ENCODE results near the gene SRPK2.

Gene SRPK2

DNA sequence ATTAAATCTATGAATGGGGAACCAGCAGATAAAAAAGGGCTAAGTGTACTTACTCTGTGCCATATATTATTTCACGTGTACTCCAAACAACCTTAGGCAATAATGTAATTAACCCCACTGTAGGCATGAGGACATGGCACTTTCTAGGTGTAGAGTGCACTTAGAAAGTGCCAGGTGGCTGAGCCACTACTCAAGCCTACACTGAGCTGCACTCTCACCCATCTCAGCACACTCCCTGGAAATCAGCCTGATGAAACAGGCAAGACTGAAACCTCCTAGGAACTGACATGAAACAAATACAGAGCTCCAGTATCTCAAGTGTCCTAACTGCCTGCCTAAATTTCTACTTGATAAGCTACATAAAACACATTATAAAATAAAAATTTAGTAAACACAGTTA, 227.4 kb downstream of the SRPK2 start:
- peaks cover 53% of the 10 kb centered on the region for H3K36me3 ChIP-seq
- peaks cover 8% of the 10 kb centered on the region for H3K9me3 ChIP-seq
- no peak overlapping the region for H3K9ac ChIP-seq
- no peak for TF ChIP-seq Cebpa-rat (IDR thresholded peaks at IDR 0.05)
- no peak overlapping the region for H3K4me3 ChIP-seq
- H4K20me1 ChIP-seq, result no peaks in the 10 kb centered on the region
- H3K4me1 ChIP-seq, result no peaks in the 10 kb centered on the region
- no peaks in the 10 kb centered on the region for H3K27me3 ChIP-seq
- no peak overlapping the region for H3K27ac ChIP-seq
- H3K4me2 ChIP-seq, result no peak overlapping the region

DNA sequence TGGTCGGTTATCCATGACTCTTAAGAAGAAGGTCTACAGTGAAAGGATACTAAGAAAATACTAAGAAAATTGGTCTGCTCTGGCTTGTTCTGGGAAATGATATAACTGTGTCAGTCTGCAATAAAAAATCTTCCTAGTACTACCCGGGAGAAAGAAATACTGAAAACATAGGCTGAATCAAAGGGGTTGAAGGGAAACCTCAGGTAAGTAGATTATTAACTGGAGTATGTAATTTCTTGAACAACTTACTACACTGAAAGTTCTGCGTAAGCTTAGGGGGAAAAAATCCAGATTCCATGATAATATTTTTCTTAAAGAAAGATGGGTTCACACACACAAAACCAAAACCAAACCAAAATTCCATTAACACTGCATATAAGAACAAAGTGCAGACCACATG, 231.4 kb downstream of the SRPK2 start:
- H3K4me1 ChIP-seq, result no peaks in the 10 kb centered on the region
- H3K4me3 ChIP-seq, result no peak overlapping the region
- no peak overlapping the region for H3K27ac ChIP-seq
- TF ChIP-seq Cebpa-rat (IDR thresholded peaks at IDR 0.05), result no peak
- no peak overlapping the region for H3K9ac ChIP-seq
- no peaks in the 10 kb centered on the region for H3K27me3 ChIP-seq
- no peaks in the 10 kb centered on the region for H3K9me3 ChIP-seq
- H3K4me2 ChIP-seq, result no peak overlapping the region
- H4K20me1 ChIP-seq, result no peaks in the 10 kb centered on the region
- H3K36me3 ChIP-seq, result peaks cover 44% of the 10 kb centered on the region

DNA sequence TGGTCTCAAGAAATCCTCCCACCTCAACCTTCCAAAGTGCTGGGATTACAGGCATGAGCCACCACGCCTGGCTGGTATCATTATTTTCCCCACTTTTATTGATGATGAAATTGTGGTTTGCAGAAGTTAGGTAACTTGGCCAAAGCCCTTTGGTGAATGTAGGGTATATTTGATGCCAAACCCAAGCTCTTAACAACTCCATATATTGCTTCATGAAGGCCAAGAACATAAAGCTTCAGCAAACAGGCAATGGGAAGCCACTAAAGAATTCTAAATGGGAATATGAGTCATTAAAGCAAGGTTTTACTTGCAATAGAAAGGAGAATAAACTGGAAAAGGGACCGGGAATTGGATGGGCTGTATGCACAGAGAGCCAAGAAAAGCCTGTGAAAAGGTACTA, 232.0 kb downstream of the SRPK2 start:
- no peak for TF ChIP-seq Cebpa-rat (IDR thresholded peaks at IDR 0.05)
- no peak overlapping the region for H3K27ac ChIP-seq
- no peak overlapping the region for H3K9ac ChIP-seq
- no peaks in the 10 kb centered on the region for H3K4me1 ChIP-seq
- peaks cover 44% of the 10 kb centered on the region for H3K36me3 ChIP-seq
- no peaks in the 10 kb centered on the region for H3K27me3 ChIP-seq
- no peaks in the 10 kb centered on the region for H3K9me3 ChIP-seq
- no peak overlapping the region for H3K4me3 ChIP-seq
- no peak overlapping the region for H3K4me2 ChIP-seq
- H4K20me1 ChIP-seq, result no peaks in the 10 kb centered on the region

DNA sequence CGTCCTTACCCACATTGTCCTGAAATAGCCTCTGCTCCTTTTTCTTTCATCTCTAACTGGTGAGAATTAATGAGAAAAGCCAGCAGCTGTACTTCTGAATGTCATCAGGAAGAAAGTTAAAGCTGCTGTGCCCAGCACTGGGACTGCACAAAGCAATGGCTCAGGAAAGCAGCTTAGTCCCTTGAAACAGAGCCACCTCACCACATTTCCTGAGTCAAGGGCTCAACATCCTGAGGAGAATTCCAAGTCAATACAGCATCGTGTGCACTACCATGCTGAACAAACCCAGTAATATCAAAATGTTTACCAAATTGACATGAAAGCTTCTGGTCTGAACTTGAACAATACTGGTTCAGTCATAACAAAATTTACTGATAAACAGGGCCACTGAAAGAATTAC, 234.6 kb downstream of the SRPK2 start:
- Histone ChIP-seq H4K20me1 (no peaks in the 10 kb centered on the region), H3K4me2 (no peak overlapping the region)

DNA sequence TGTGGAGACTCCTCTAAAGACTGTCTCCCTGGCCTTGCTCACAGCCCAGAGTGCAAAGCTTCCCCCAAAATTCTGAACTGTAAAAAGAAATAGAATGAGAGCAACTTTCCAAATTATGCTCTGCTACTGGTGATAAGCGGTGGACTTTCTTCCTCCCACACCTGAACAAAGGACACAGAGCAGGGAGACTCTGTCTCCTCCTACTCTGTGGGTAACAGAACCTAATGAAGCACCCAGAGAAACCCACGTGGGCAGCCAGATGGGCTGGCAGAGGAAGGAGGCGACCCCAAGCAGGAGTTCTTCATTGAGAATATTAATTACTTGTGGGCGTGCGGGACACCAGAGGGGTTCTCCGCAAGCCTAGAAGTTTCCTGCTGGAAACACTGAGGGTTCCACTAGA, 235.2 kb downstream of the SRPK2 start:
- no peak for TF ChIP-seq Cebpa-rat (IDR thresholded peaks at IDR 0.05)
- Histone ChIP-seq H3K4me3 (no peak overlapping the region), H4K20me1 (no peaks in the 10 kb centered on the region), H3K9ac (no peak overlapping the region), H3K4me2 (no peak overlapping the region), H3K27me3 (no peaks in the 10 kb centered on the region), H3K9me3 (no peaks in the 10 kb centered on the region), H3K27ac (no peak overlapping the region), H3K36me3 (peaks cover 44% of the 10 kb centered on the region), H3K4me1 (no peaks in the 10 kb centered on the region)

More for the DNA sequence above, 234.6 kb downstream of the SRPK2 start:
- no peaks in the 10 kb centered on the region for H3K9me3 ChIP-seq
- H3K4me3 ChIP-seq, result no peak overlapping the region
- H3K4me1 ChIP-seq, result no peaks in the 10 kb centered on the region
- peaks cover 44% of the 10 kb centered on the region for H3K36me3 ChIP-seq
- no peak overlapping the region for H3K27ac ChIP-seq
- no peak overlapping the region for H3K9ac ChIP-seq
- TF ChIP-seq Cebpa-rat (IDR thresholded peaks at IDR 0.05), result no peak
- no peaks in the 10 kb centered on the region for H3K27me3 ChIP-seq

DNA sequence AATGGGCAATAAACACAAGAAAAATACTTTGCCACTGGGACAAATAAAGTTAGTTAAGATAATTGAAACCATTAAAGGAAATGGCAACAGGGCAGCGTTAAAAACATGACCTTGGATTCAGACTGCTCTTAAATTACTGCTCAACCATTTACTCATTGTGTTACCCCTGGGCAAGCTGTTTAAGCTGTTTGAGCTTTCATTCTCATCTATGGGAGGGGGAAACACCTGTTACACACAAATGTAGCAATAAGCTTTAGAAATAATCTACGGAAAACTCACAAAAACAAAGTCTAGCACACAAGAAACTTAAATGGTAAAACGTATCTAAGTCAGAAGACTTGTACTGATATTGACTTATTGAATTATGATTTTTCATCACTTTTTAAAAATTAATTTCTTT, 237.6 kb downstream of the SRPK2 start:
- no peak for TF ChIP-seq Cebpa-rat (IDR thresholded peaks at IDR 0.05)

DNA sequence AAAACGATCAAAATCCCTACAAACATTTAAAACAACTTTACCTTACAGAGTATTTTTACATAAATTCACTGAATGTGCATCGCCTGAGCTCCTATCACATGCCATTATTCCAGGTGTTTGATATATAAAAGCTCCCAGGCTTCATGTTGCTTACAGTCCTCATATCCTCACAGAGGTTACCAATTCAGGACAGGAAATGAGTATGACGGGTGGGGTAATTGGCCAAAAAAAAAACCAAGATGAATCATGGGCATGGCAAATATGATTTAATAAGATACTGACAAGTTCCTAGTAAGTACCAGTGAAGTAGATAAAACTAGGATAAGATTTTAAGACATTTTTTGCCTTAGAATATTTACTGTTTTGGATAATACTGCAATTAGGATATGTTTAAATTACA, 238.9 kb downstream of the SRPK2 start:
- no peaks in the 10 kb centered on the region for H3K27me3 ChIP-seq
- H4K20me1 ChIP-seq, result no peaks in the 10 kb centered on the region
- no peaks in the 10 kb centered on the region for H3K4me1 ChIP-seq
- no peak overlapping the region for H3K27ac ChIP-seq
- H3K9me3 ChIP-seq, result no peaks in the 10 kb centered on the region
- no peak overlapping the region for H3K4me3 ChIP-seq
- peaks cover 30% of the 10 kb centered on the region for H3K36me3 ChIP-seq
- H3K4me2 ChIP-seq, result no peak overlapping the region
- TF ChIP-seq Cebpa-rat (IDR thresholded peaks at IDR 0.05), result no peak
- no peak overlapping the region for H3K9ac ChIP-seq

More for the DNA sequence above, 237.6 kb downstream of the SRPK2 start:
- no peak overlapping the region for H3K9ac ChIP-seq
- H4K20me1 ChIP-seq, result no peaks in the 10 kb centered on the region
- H3K4me2 ChIP-seq, result no peak overlapping the region
- no peak overlapping the region for H3K27ac ChIP-seq
- no peaks in the 10 kb centered on the region for H3K9me3 ChIP-seq
- no peaks in the 10 kb centered on the region for H3K27me3 ChIP-seq
- H3K4me1 ChIP-seq, result no peaks in the 10 kb centered on the region
- peaks cover 31% of the 10 kb centered on the region for H3K36me3 ChIP-seq
- H3K4me3 ChIP-seq, result no peak overlapping the region

DNA sequence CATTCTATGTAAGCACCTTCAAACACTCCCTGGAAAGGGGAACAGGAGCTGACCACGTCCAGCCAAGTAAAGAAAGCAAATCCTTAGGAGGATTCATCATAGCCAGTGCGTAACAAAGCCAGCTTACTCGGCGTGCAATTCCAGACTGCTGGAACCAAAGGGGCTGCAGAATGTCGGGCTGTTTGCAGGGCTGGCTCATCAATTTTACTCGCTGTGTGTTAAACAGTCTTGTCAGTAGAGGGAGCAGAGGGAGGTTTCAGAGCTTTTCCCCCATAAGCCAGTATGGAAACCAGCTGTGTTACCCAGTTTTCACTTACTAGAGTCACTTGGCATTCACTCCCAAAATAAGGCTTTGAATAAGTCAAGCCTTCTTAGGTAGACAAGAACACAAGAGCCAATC, 247.7 kb downstream of the SRPK2 start:
- Histone ChIP-seq H3K27me3 (no peaks in the 10 kb centered on the region), H4K20me1 (peaks cover 14% of the 10 kb centered on the region; the same call in 1 of the 2 replicates), H3K36me3 (peaks cover 94% of the 10 kb centered on the region), H3K4me3 (no peak overlapping the region), H3K27ac (no peak overlapping the region), H3K9me3 (no peaks in the 10 kb centered on the region), H3K9ac (no peak overlapping the region), H3K4me1 (no peaks in the 10 kb centered on the region), H3K4me2 (no peak overlapping the region)
- no peak for TF ChIP-seq Cebpa-rat (IDR thresholded peaks at IDR 0.05)

DNA sequence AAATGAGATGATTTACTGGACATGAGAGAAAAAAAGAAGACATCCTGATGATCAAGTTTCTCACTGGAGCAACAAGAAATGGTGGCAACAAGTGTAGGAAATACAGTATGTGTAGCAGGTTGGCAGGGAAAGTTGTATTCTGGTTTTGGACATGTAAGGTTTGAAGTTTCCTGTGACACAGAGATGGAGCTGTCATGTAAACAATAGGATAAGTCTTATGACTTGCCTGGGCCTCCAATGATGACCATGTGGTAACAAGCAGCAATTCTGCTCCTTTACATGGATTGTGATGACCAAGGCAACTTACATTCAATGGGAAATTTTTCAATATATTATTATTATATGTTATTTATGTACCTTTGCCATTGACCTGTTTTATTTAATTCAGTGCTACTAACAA, 249.3 kb downstream of the SRPK2 start:
- H3K9me3 ChIP-seq, result no peaks in the 10 kb centered on the region
- peaks cover 95% of the 10 kb centered on the region for H3K36me3 ChIP-seq
- H3K4me1 ChIP-seq, result no peaks in the 10 kb centered on the region
- TF ChIP-seq Cebpa-rat (IDR thresholded peaks at IDR 0.05), result no peak
- no peak overlapping the region for H3K4me2 ChIP-seq
- peaks cover 14% of the 10 kb centered on the region; the same call in 1 of the 2 replicates for H4K20me1 ChIP-seq
- H3K27me3 ChIP-seq, result no peaks in the 10 kb centered on the region
- no peak overlapping the region for H3K27ac ChIP-seq
- no peak overlapping the region for H3K4me3 ChIP-seq
- H3K9ac ChIP-seq, result no peak overlapping the region

DNA sequence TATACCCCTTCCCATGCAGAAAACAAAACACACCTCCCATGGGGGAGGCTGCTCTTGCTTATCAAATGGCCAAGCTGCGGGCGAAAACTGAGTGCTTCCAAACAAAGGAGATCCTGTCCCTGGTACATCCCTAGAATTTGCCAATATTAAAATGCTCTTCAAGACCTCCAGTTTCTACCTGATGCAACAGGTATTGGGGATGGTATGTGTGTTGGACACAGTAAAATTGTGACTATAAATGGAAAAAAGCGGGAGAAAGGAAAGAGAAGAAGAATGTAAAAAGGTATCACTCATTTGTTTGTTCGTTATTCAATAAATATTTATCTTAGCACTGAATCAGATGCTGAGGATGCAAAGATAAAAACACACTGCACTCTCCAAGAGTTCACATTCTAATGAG, 250.8 kb downstream of the SRPK2 start:
- no peaks in the 10 kb centered on the region for H3K9me3 ChIP-seq
- peaks cover 95% of the 10 kb centered on the region for H3K36me3 ChIP-seq
- no peak overlapping the region for H3K4me2 ChIP-seq
- no peak for TF ChIP-seq Cebpa-rat (IDR thresholded peaks at IDR 0.05)
- no peak overlapping the region for H3K4me3 ChIP-seq
- H3K9ac ChIP-seq, result no peak overlapping the region
- no peak overlapping the region for H3K27ac ChIP-seq
- H4K20me1 ChIP-seq, result peaks cover 14% of the 10 kb centered on the region; the same call in 1 of the 2 replicates
- H3K27me3 ChIP-seq, result no peaks in the 10 kb centered on the region
- no peaks in the 10 kb centered on the region for H3K4me1 ChIP-seq

DNA sequence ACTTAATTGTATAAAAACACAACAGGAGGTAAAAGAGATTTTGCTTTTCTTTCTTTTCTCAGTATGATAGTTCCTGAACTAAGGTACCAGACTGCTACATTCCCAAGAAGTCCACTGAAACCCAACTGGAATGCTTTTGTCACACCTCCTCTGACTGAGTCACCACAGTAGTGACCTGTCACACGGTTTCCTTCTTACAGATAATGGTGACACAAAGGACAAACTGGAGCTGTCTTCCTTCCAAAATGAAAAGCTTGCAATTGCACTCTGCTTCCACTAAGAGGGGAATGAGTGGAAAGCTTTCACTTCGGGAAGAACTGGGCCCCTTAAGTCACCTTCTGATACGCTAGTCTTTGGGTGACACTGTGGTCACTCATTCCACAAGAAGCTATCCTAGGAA, 252.5 kb downstream of the SRPK2 start:
- no peak overlapping the region for H3K4me2 ChIP-seq
- TF ChIP-seq Cebpa-rat (IDR thresholded peaks at IDR 0.05), result no peak

More for the DNA sequence above, 252.5 kb downstream of the SRPK2 start:
- Histone ChIP-seq H3K4me3 (no peak overlapping the region), H3K4me1 (peaks cover under 1% of the 10 kb centered on the region; the same call in 1 of the 2 replicates), H4K20me1 (peaks cover 13% of the 10 kb centered on the region; the same call in 1 of the 2 replicates), H3K9ac (no peak overlapping the region), H3K36me3 (peaks cover 96% of the 10 kb centered on the region), H3K9me3 (no peaks in the 10 kb centered on the region), H3K27ac (no peak overlapping the region), H3K27me3 (no peaks in the 10 kb centered on the region)

All from BLaER1 (cell line).